Measurements from ENCODE around the gene PIR.

PIR gene

DNA sequence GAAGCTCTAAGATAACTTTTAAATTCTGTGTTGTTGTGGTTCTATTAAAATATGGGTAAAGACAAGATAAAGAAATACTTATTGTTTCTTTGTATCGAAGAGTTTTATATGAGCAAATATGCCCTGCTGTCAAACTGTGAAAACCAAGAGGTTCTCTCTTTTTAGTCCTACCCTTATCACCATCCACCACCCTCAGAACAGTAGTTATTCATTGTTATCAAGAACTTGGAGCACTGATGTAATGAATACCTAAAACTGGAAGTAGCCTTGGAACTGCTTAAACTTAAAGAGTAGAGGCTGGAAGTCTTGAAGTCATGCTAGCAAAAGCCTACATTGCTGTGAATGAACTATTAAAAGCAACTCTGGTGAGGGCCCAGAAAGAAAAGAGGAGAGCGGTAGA lies 9.2 kb downstream of the PIR start:
- DNase-seq (ENCODE audit: low read depth), result no peak

DNA sequence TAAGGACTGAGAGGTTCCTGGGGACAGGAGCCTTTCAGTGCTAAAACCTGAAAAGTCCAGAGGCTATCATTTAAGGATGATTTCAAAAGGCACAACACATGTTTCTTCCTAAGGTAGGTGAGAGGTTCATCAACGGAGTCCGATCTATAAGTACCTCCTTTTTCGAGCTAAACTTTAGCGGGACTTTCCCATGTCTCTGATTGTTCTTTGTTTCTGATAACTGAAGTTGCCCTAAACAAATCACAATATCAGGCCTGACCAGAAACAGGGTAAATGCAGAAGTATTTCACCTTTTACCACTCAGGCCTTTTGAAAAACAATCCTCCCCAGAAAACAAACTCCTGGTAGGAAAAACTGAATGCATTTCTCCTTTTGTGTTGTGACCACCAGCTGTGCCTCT lies 17.6 kb downstream of the PIR start:
- no peak for DNase-seq (ENCODE audit: low read depth)

DNA sequence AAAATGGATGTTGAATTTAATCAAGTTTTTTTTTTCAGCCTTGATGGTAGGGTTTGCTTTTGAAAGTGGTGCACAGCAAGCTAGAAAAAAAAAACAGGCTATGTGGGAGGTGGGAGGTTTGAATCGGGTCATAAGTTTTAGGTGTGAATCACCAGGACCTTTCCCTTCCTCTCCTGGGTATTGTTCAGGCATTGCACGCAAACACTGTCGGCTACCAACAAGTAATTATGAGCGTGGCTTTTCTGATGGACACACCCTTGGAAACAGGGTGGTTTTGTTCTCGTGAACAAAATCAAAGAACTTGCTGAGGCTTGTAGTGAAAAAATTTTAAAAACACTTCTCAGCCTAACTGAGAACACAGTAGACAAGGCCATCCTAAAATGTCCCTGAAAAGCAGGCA lies 18.1 kb downstream of the PIR start:
- no peak for DNase-seq (ENCODE audit: low read depth)

DNA sequence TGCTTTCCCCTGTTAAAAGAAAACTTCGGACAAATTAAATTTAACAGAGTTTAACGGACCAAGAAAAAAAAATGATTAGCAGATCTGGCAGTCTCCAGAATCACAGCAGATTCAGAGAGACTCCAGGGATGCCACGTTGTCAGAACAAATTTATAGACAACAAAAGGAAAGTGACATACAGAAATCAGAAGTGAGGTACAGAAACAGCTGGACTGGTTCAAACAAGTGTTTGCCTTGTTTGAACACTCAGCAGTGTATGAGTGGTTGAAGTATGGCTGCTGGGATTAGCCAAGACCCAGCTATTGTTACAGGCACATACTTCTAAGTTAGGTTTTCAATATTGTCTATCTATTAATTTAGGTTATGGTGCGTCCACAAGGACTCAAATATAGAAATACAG lies 19.1 kb downstream of the PIR start:
- DNase-seq (ENCODE audit: low read depth), result no peak

DNA sequence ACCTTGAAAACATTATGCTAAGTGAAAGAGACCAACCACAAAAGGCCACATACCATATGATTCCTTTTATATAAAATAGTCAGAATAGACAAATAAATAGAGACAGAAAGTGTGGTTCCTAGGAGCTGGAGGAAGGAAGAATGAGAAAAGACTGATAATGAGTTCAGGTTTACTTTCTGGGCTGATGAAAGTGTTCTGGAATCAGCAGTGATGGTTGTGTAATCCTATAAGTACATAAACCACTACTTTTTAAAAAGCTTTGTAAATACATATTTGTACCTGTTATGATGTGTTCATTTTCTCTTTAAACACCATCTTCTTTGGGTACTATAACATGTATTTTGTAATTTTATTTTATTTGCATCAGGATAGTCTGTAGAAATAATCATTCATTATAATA lies 20.6 kb downstream of the PIR start:
- DNase-seq (ENCODE audit: low read depth), result no peak

DNA sequence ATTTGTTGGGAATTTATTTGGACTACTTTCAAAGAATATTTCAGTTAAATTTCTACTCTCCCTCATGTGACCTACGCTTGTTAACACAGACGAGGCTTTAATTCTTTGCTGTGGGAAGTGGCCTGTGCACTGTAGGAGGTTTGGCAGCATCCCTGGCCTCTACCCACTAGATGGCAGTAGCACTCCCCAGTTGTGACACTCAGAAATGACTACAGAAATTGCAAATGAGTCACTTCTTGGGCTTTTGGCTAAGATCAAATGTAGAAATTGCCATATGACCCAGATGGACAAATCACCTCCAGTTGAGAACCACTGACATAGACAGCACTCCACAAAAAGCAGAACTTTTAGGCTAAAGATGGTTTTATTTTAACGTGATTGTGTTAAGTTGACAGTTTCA lies 22.1 kb downstream of the PIR start:
- DNase-seq (ENCODE audit: low read depth), result no peak

DNA sequence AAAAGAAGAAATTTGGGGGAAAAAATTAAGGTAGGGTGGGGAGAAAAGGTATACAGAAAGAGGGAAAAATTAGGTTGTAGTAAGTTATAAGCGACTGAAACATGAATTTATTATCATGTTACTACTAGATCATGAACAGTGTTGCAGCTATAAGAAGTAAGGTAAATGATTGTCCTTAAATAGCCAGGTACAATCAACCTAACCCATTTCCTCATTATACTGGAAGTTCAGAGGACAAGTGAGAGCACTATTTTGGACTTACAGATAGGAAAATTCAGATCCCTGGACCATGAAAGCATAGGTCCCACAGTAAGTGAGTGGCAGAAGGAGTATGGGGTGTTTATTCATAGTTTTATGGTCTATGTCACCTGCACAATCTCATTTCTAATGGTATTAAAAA lies 23.5 kb downstream of the PIR start:
- no peak for DNase-seq (ENCODE audit: low read depth)

DNA sequence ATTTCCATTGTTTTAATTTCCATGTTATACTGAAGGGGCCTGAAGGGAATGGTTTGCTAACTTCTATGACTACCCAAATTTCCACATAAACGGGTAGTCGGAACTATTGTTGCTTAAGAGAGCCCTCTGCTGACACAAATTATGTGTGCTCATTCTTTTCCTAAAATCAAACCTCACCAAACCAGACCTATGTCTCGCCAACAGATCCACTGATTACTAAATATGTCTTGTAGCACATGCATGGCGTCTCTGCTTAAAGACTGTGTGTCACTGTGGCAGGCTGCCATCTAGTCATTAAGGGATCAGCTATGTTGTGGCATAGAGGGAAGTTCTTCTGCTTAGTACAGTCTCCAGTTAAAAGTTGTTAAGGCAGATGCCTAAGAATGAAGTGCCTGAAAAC lies 25.1 kb downstream of the PIR start:
- DNase-seq (ENCODE audit: low read depth), result no peak

DNA sequence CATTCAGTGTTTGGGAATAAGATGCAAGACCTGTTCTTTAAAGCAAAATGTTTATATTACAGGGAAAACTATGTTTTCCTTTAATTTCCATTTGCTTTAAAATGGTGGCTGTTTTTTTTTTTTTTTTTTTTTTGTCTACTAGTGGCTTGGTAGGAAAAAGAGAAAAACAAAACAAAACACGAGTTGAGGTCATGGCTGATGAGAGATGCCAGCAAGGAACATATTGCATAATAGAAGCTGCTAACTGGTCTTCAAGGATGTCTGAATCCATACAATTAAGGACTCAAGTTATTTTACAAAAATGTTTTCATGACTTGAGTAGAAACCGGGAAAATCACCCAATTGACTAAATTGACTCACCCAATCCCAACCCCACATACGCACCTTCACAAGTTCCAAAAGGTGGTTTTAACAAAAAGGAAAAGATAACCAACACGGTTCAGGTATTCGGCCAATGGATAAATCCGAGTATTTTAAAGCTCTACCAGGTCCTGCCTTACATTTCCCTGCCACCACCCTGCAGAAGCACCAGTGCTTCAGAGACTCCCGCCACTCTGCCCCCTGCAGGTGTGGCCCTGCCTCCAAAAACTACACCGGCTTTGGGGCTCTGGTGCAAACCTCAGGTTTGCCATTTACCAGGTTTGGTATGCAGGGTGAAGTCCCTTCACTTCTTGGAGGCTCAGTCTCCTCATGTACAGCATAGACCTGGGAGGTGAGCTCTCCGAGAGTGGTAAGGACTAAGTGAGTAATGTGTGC lies 27.1 kb downstream of the PIR start:
- DNase-seq (ENCODE audit: low read depth), result no peak

DNA sequence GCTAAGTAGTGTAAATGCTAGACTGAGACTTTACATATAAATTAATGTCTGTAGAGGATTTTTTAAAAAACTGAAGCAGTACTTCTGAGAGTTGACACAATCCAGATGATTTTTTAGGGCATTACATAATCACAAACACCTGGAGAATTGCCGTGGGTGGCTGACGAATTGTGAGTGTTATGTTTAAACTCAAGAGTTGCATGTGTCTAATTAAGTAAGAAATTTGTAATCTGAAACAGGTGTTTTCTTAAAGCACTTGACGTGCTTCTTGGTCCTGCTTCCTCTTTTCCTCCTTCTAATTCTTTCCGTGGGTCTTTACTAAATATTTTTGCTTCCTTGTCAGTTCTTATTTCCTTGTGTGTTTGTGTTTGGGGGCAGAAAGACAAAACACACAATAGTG lies 27.8 kb downstream of the PIR start:
- DNase-seq (ENCODE audit: low read depth), result no peak

DNA sequence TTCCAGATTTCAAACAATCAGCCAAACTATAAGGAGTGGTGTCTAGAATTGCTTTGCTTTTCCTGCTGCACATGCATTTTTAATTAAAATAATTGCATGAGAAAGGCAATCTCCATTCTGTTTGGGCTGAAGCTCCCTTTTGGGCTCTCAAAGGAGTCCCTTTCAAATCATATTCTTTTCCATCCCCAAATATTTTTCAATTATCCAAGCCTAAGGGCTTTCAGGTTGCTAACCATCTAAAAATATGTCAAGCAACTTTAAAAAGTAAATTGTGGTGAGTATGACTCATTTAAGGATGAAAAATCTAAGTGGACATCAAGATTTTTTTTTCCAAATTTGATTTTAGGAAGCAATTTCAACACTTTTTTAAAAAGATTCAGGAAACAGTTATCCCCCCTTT lies 28.4 kb downstream of the PIR start:
- DNase-seq (ENCODE audit: low read depth), result no peak

DNA sequence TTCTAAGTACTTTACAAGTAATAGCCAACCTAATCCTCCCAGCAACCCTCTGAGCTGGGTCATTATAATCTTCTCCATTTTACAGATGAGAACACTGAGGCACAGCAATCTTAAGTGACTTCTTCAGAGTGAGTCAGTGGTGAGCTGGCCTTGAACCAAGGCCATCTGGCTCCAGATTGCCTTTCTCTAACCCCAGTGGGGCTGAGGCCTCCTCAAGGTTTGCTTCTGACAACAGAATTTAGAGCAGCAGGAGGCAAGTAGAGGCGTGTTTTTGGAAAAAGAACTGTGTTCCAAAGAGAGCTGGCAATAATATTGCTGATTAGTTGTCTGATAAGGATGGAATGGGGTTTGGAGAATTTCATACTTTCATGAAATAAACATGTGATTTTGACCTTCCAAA lies 41.2 kb downstream of the PIR start:
- no peak for DNase-seq (ENCODE audit: low read depth)

DNA sequence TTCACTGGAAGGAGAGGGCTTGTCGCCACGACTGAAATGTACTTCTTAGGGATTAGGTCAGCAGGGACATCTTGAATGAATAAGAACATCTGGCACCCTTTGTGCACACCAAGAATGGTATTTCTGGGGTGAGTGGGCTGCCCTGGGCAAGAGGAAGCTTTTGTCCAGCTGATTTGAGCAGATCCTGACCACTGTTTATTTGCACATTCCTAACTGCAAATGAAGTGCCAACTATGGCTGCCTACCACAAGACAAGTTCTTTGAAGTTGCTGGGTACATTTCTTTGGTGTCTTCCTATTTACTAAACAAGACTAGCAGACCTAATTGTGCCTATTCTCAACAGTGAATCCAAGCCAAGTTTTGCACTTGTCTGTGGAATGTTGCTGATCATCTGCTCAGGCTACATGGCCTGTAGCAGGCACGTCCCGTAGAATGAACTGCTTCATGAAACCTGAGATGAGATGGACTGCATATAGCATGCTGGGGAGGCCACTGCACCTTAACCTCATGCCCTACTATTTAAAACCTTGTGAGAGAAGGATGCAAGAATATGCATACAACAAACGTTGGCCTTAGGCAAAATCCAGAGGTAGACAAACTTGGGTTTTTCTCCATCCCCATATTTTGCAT lies 45.0 kb downstream of the PIR start:
- no peak for DNase-seq (ENCODE audit: low read depth)

DNA sequence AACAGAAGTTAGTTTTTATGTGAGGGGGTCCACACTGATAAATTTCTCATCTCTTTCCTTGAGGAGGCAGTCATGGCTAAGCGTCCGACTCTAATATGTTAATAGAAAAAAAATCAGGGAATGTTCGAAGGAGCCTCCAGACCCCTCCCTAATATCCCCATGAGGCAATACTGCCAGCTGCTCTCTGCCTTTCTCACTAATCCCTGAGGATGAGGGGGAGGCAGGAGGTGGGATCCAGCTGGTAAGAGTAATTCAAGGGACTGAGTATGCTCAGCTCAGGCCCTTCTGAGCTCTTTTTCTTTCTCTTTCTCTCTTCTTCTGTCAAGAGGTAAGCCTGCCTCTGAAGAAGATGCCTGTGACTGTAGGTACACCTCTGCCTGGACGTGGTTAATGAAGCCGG lies 51.7 kb downstream of the PIR start:
- DNase-seq (ENCODE audit: low read depth), result no peak

DNA sequence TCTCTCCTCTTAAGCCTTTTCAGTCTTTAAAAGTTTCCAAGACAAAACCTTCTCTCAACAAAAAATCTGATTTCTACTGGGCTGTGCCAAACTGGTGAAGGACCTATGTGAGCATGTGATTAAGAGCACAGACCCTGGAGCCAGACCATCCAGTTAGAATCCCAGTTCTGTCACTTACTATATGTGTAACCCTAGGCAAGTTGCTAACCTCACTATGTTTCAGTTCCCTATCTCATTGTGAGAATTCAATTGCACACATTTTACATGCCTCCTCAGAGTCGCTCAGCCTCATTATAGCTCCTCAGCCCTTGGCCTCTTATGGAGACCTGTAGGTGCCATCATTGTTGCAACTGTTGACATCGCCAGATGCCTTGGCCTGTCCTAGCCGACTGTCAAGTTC lies 54.8 kb downstream of the PIR start:
- DNase-seq (ENCODE audit: low read depth), result no peak

DNA sequence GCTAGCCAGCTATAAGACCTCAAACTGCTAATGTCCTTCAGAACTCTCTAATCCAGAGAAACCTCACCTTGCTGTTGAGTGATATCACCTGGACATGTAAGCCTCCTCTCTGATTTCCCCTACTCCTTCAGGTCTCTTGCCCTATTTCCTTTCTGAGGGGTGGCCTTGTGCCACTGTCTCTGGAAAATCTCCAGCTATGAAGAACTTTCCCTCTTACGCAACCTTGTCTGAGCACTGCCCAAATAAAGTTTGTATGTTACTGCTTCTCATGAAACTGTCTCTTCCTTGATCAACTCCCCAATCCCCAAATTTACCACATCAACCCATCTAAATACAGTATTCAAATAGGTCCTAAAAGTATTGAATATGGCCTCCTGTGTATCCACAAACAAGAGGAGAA lies 55.4 kb downstream of the PIR start:
- DNase-seq (ENCODE audit: low read depth), result no peak

DNA sequence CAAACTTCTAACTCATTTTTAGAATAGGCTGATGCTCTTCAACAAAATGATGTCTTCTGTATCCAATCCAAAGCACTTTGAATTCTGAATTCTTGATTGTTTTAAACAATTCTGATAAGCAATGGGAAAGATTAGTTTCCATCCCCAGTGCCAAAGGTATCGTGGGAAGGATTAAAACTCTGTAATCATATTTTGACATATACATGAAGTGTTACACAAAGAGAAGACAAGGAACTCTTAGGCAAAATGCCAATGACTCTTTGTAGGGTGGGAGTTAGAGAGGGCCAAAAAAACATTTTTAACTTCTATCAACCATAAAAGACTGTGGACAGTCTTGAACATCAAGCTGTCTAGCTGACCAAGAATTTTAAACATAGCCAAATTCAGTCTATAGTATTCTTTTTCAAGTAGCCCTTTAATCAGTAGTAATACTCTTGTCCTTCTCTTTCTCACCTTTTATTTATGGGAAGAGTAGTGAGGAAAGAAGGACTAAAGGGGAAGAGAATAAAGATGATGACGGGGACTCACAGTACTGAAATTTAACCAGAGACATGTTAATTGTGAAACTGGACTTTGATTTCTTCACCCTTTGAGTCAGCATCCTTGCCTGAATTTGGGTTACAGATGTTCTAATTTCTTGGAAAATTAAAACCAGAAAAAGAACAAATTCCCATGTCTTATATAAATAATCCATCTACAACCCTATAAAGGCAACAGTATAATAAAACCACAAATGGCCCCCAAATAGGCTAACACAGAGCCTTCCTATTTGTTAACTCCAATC lies 57.1 kb downstream of the PIR start:
- no peak for DNase-seq (ENCODE audit: low read depth)

DNA sequence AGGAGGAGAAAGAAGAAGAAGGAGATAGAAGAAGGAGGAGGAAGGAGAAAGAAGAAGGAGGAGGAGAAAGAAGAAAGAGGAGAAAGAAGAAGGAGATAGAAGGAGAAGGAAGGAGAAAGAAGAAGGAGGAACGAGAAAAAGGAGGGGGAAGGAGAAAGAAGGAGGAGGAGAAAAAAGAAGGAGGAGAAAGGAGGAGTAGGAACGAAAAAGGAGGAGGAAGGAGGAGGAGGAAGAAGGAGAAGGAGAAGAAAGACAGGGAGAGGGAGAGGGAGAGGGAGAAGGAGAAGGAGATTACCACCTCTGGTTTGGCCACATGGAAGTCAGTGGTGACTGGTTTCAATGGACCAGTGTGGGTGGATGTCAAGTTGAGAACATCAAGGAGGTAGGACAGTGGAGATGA lies 58.9 kb downstream of the PIR start:
- DNase-seq (ENCODE audit: low read depth), result no peak

DNA sequence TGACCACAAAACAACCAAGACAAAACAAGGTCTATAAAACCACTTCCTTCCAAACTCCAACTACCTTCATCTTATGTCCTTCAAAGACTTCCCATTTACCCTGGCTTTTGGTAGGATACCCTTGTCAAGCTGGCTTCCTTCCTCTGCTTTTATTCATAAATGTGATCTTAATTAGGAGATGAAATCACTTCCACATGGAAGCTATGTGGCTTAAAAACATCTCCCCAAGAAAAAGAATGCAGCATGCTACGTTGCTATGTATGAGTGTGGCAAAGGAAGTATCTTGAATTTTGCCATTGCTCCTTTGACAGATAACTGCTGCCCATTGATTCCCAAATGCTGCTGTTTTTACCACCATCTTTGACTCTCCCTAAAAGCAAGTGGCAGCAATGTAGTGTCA lies 62.5 kb downstream of the PIR start:
- no peak for DNase-seq (ENCODE audit: low read depth)

DNA sequence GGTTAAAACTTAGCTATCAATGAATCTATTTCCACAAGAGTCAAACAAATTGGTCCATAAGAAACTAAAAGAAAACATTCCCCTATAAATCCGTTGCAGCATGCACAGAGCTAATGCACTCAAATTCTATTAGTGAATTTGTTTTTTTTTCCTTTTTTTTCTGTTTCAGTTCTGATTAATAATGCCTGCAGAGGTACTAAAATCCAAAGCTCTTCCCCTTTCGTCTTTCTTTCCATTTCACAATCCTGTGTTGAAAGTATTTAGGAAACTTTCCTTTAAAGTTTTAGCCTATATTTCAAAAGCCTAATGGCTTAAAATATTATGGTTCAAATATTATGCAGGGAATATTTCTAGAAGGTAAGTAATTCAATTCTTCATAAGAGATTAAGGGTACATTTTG lies 63.1 kb downstream of the PIR start:
- no peak for DNase-seq (ENCODE audit: low read depth)

DNA sequence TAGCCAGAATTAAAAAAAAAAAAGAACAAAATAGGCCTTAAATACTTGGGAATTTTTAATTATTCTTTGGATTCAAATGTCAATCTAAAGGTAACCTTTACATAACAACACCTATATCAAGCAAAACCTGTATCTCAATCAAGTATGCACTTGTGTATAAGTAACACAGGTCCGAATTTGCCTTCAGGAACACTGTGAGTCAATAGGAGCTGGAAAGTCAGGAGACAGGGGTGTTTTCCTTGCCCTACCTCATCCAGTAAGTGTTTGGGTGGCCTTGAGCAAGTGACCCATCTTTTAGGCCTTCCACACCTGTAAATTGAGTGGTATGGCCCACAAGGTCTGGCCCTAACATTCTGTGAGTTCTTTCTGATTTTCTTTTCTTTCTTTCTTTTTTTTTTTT lies 68.1 kb downstream of the PIR start:
- DNase-seq (ENCODE audit: low read depth), result no peak

DNA sequence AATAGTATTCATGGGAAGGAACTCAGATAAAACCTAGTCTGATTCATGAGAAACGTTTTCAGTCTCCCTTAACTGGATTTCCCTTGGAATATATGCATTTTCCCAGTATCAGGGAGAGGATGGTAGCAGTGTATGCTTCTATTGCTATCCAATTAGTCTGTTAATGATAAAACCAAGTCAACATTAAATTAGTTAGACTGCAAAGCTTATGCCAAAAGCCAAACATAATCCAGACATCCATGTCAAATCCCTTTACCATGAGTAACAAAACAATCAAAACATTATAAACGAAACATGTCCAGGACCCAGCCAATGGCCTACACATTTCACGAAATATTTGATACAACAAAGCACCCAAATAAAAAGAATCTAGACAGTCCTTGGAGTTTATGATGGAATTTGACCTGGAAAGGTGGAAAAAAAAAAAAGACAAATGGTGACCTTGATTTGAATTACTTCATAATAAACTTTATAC lies 74.4 kb downstream of the PIR start:
- DNase-seq (ENCODE audit: low read depth), result no peak

DNA sequence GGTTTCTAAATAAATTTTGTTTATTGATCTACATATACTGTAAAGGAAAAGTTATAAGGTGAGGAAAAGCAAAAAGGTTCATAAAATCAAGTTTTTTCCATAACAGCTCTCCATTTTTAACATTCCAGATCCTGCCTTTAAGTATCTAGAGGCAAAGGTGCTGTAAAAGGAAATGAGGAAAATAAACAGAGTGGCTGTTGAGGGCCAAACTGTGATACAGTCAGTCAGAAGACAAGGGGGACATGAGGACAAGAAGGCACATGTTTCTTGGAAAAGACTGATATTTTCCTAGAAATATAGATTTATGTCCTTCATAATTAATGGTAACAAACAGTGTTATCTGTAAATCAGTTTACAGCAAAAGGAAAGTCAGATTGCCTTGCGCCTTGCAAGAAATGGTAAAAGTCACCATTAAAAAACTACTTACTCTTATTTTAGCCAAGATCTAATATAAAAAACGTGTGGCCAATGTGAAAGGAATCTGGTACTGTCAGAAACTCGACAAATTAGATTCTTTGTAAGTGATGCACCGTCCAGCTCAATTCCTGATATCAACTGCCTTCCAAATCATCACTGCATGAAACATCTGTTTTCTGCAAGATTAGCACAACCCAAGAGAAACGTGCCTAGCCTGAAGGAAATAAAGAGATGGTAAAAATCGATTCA lies 75.0 kb downstream of the PIR start:
- no peak for DNase-seq (ENCODE audit: low read depth)
